ENCODE data around the gene KLRG1.

KLRG1 gene

GRCh38 chr12:9024512-9024911 is 35.2 kb downstream of the KLRG1 start:
- no peaks in the 10 kb centered on the region for H3K27me3 ChIP-seq (ENCODE audit: control insufficient read depth in 1 of 2, insufficient read depth in 2 of 2, low read length in 2 of 2)
- H3K9me3 ChIP-seq (ENCODE audit: control insufficient read depth in 2 of 2, low read length in 2 of 2), result no peaks in the 10 kb centered on the region
- no peak overlapping the region for H3K27ac ChIP-seq (ENCODE audit: low read length)
- H3K4me1 ChIP-seq (ENCODE audit: control insufficient read depth, insufficient read depth, low read length), result no peaks in the 10 kb centered on the region
- no peak overlapping the region for H3K4me3 ChIP-seq (ENCODE audit: low read length in 2 of 2)
- no peaks in the 10 kb centered on the region for H3K36me3 ChIP-seq (ENCODE audit: control insufficient read depth in 2 of 2, insufficient read depth in 2 of 2, low read length in 2 of 2)
- no peak overlapping the region for H3K9ac ChIP-seq (ENCODE audit: low read length in 2 of 2)

- Histone ChIP-seq H3K36me3 (ENCODE audit: control insufficient read depth in 2 of 2, insufficient read depth in 2 of 2, low read length in 2 of 2) (no peaks in the 10 kb centered on the region), H3K9me3 (ENCODE audit: control insufficient read depth in 2 of 2, low read length in 2 of 2) (no peaks in the 10 kb centered on the region), H3K9ac (ENCODE audit: low read length in 2 of 2) (no peak overlapping the region), H3K27ac (ENCODE audit: low read length) (no peak overlapping the region), H3K4me1 (ENCODE audit: control insufficient read depth, insufficient read depth, low read length) (no peaks in the 10 kb centered on the region), H3K4me3 (ENCODE audit: low read length in 2 of 2) (no peak overlapping the region), H3K27me3 (ENCODE audit: control insufficient read depth in 1 of 2, insufficient read depth in 2 of 2, low read length in 2 of 2) (no peaks in the 10 kb centered on the region)
Observed at GRCh38 chr12:9027161-9028059, 38.1 kb downstream of the KLRG1 start.

GRCh38 chr12:9030776-9031175 is 41.4 kb downstream of the KLRG1 start:
- no peaks in the 10 kb centered on the region for H3K9me3 ChIP-seq (ENCODE audit: control insufficient read depth in 2 of 2, low read length in 2 of 2)
- no peaks in the 10 kb centered on the region for H3K36me3 ChIP-seq (ENCODE audit: control insufficient read depth in 2 of 2, insufficient read depth in 2 of 2, low read length in 2 of 2)
- no peak overlapping the region for H3K27ac ChIP-seq (ENCODE audit: low read length)

GRCh38 chr12:9032202-9032964 is 43.0 kb downstream of the KLRG1 start:
- Histone ChIP-seq H3K9me3 (ENCODE audit: control insufficient read depth in 2 of 2, low read length in 2 of 2) (no peaks in the 10 kb centered on the region), H3K4me1 (ENCODE audit: control insufficient read depth, insufficient read depth, low read length) (no peaks in the 10 kb centered on the region), H3K36me3 (ENCODE audit: control insufficient read depth in 2 of 2, insufficient read depth in 2 of 2, low read length in 2 of 2) (no peaks in the 10 kb centered on the region), H3K27ac (ENCODE audit: low read length) (no peak overlapping the region), H3K27me3 (ENCODE audit: control insufficient read depth in 1 of 2, insufficient read depth in 2 of 2, low read length in 2 of 2) (no peaks in the 10 kb centered on the region), H3K9ac (ENCODE audit: low read length in 2 of 2) (no peak overlapping the region), H3K4me3 (ENCODE audit: low read length in 2 of 2) (no peak overlapping the region)

More at GRCh38 chr12:9030776-9031175, 41.4 kb downstream of the KLRG1 start:
- Histone ChIP-seq H3K4me1 (ENCODE audit: control insufficient read depth, insufficient read depth, low read length) (no peaks in the 10 kb centered on the region), H3K9ac (ENCODE audit: low read length in 2 of 2) (no peak overlapping the region), H3K4me3 (ENCODE audit: low read length in 2 of 2) (no peak overlapping the region), H3K27me3 (ENCODE audit: control insufficient read depth in 1 of 2, insufficient read depth in 2 of 2, low read length in 2 of 2) (no peaks in the 10 kb centered on the region)

DNA sequence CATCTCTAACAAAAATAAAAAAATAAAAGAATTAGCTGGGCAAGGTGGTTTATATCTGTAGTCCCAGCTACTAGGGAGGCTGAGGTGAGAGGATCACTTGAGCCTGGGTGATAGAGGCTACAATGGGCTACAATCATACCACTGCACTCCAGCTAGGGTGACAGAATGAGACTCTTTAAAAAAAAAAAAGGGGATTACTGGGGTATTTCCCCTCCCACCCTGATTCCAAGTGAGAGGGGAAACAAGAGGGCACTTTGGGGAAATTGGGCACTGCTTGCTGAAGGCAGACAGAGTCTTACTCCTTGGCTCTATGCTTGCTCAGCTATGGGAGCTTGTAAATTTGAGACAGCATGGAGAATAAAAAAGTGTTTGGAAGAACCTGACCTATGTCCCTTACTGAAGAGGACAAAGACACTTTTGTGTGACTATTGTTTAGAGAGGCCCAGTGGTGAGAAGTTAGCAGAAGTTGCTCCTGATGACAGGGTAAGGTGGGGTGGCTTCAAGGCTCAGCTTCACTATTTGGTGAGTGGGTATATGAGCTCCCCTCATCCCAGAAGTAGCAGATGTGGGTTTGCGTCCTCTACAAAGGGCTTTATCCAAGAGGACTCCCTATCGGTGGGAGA is 44.0 kb downstream of the KLRG1 start:
- no peak overlapping the region for H3K27ac ChIP-seq (ENCODE audit: low read length)
- H3K36me3 ChIP-seq (ENCODE audit: control insufficient read depth in 2 of 2, insufficient read depth in 2 of 2, low read length in 2 of 2), result no peaks in the 10 kb centered on the region
- no peaks in the 10 kb centered on the region for H3K9me3 ChIP-seq (ENCODE audit: control insufficient read depth in 2 of 2, low read length in 2 of 2)
- H3K9ac ChIP-seq (ENCODE audit: low read length in 2 of 2), result no peak overlapping the region
- H3K4me1 ChIP-seq (ENCODE audit: control insufficient read depth, insufficient read depth, low read length), result no peaks in the 10 kb centered on the region
- H3K4me3 ChIP-seq (ENCODE audit: low read length in 2 of 2), result no peak overlapping the region
- no peaks in the 10 kb centered on the region for H3K27me3 ChIP-seq (ENCODE audit: control insufficient read depth in 1 of 2, insufficient read depth in 2 of 2, low read length in 2 of 2)

DNA sequence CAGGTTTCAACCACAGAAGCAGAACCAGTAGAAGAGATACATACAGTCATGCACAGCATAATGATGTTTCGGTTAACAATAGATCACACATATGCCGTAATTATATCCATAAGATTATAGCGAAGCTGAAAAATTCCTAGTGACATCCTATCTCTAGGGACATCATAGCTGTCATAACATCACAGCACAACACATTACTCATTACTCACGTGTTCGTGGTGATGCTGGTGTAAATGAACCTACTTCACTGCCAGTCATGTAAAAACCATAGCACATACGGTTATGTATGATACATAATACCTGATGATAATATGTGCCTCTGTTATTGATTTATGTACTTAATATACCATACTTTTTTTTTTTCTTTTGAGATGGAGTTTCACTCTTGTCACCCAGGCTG is 44.7 kb downstream of the KLRG1 start:
- no peaks in the 10 kb centered on the region for H3K4me1 ChIP-seq (ENCODE audit: control insufficient read depth, insufficient read depth, low read length)
- no peak overlapping the region for H3K9ac ChIP-seq (ENCODE audit: low read length in 2 of 2)
- no peaks in the 10 kb centered on the region for H3K36me3 ChIP-seq (ENCODE audit: control insufficient read depth in 2 of 2, insufficient read depth in 2 of 2, low read length in 2 of 2)
- no peaks in the 10 kb centered on the region for H3K9me3 ChIP-seq (ENCODE audit: control insufficient read depth in 2 of 2, low read length in 2 of 2)
- H3K27me3 ChIP-seq (ENCODE audit: control insufficient read depth in 1 of 2, insufficient read depth in 2 of 2, low read length in 2 of 2), result no peaks in the 10 kb centered on the region
- H3K27ac ChIP-seq (ENCODE audit: low read length), result no peak overlapping the region
- no peak overlapping the region for H3K4me3 ChIP-seq (ENCODE audit: low read length in 2 of 2)

- Histone ChIP-seq H3K27me3 (ENCODE audit: control insufficient read depth in 1 of 2, insufficient read depth in 2 of 2, low read length in 2 of 2) (no peaks in the 10 kb centered on the region), H3K9ac (ENCODE audit: low read length in 2 of 2) (no peak overlapping the region), H3K4me1 (ENCODE audit: control insufficient read depth, insufficient read depth, low read length) (no peaks in the 10 kb centered on the region), H3K36me3 (ENCODE audit: control insufficient read depth in 2 of 2, insufficient read depth in 2 of 2, low read length in 2 of 2) (no peaks in the 10 kb centered on the region), H3K27ac (ENCODE audit: low read length) (no peak overlapping the region), H3K9me3 (ENCODE audit: control insufficient read depth in 2 of 2, low read length in 2 of 2) (no peaks in the 10 kb centered on the region), H3K4me3 (ENCODE audit: low read length in 2 of 2) (no peak overlapping the region)
Observed at GRCh38 chr12:9036227-9036626, 46.9 kb downstream of the KLRG1 start.

DNA sequence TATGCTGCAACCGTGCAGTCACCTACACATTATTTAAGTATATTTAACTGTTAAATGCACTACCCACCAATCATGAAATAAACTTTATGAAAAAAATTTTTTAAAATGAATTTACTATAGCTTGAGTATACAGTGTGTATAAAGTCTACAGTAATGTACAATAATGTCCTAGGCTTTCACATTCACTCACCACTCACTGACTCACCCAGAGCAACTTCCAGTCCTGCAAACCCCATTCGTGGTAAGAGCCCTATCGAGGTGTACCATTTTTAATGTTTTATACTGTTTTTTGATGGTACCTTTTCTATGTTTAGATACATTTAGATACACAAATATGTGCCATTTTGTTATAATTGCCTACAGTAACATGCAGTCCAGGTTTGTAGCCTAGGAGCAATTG is 48.1 kb downstream of the KLRG1 start:
- no peak overlapping the region for H3K27ac ChIP-seq (ENCODE audit: low read length)
- no peak overlapping the region for H3K9ac ChIP-seq (ENCODE audit: low read length in 2 of 2)
- no peaks in the 10 kb centered on the region for H3K36me3 ChIP-seq (ENCODE audit: control insufficient read depth in 2 of 2, insufficient read depth in 2 of 2, low read length in 2 of 2)
- no peaks in the 10 kb centered on the region for H3K9me3 ChIP-seq (ENCODE audit: control insufficient read depth in 2 of 2, low read length in 2 of 2)
- no peaks in the 10 kb centered on the region for H3K27me3 ChIP-seq (ENCODE audit: control insufficient read depth in 1 of 2, insufficient read depth in 2 of 2, low read length in 2 of 2)
- no peak overlapping the region for H3K4me3 ChIP-seq (ENCODE audit: low read length in 2 of 2)
- H3K4me1 ChIP-seq (ENCODE audit: control insufficient read depth, insufficient read depth, low read length), result no peaks in the 10 kb centered on the region

DNA sequence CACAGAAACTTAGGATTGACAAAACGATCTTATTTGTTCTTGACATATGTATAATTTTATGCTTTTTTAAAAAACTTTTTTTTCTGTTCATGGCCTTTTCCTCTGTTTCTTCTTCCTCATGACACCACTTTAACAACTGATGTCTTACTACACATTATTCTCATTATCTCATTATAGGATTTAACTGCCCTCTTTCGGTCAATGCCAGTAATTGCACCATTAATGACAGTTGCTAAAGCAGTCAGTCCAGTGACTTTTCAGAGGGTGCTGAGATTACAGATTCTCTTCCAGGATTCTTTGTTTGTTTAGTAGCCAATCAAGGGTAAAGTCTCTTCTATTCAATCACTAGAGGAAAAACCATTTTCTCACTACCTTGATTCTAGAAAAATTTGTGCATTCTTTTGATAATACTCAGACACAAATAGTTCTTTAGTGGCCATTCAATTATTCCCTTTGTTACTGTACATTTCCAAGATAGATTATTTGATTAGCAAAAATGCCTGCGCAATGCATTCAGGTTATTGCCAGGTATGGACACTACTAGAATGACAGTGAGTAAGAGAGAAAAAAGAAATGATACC is 50.1 kb downstream of the KLRG1 start:
- H3K36me3 ChIP-seq (ENCODE audit: control insufficient read depth in 2 of 2, insufficient read depth in 2 of 2, low read length in 2 of 2), result no peaks in the 10 kb centered on the region
- H3K9ac ChIP-seq (ENCODE audit: low read length in 2 of 2), result no peak overlapping the region
- H3K27me3 ChIP-seq (ENCODE audit: control insufficient read depth in 1 of 2, insufficient read depth in 2 of 2, low read length in 2 of 2), result no peaks in the 10 kb centered on the region
- no peak overlapping the region for H3K27ac ChIP-seq (ENCODE audit: low read length)
- no peak overlapping the region for H3K4me3 ChIP-seq (ENCODE audit: low read length in 2 of 2)
- no peaks in the 10 kb centered on the region for H3K4me1 ChIP-seq (ENCODE audit: control insufficient read depth, insufficient read depth, low read length)
- H3K9me3 ChIP-seq (ENCODE audit: control insufficient read depth in 2 of 2, low read length in 2 of 2), result no peaks in the 10 kb centered on the region

DNA sequence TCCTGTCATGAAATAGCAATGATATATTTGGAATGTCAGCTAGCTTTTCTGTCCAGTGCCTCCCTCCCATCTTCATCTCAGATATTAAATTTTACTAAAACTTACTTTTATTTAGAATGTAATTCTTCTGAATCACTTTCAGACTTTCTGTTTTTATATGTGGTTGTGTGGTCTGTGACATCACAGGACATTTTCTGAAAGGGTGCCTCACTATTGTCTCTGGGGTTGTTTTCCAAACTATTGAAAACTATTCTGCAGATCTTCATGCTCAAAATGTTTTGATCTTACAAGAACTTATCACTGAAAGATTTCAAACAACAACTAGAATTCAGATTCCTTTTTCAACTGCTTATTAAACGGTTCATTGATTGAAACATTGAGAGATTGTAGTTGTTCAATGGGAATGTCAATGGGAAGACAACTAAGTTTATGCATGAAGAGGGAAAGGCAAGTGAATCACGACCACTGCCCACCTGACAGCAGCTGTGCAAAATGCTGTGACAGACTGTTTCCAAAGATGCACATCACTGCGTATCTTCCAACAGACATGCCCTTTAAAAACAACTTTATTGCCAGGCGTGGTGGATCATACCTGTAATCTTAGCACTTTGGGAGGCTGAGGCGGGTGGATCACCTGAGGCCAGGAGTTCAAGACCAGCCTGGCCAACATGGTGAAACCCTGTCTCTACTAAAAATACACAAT is 51.3 kb downstream of the KLRG1 start:
- H3K4me1 ChIP-seq (ENCODE audit: control insufficient read depth, insufficient read depth, low read length), result no peaks in the 10 kb centered on the region
- H3K9me3 ChIP-seq (ENCODE audit: control insufficient read depth in 2 of 2, low read length in 2 of 2), result no peaks in the 10 kb centered on the region
- H3K36me3 ChIP-seq (ENCODE audit: control insufficient read depth in 2 of 2, insufficient read depth in 2 of 2, low read length in 2 of 2), result no peaks in the 10 kb centered on the region
- H3K27ac ChIP-seq (ENCODE audit: low read length), result no peak overlapping the region
- no peak overlapping the region for H3K9ac ChIP-seq (ENCODE audit: low read length in 2 of 2)
- H3K27me3 ChIP-seq (ENCODE audit: control insufficient read depth in 1 of 2, insufficient read depth in 2 of 2, low read length in 2 of 2), result no peaks in the 10 kb centered on the region
- H3K4me3 ChIP-seq (ENCODE audit: low read length in 2 of 2), result no peak overlapping the region

All from stomach smooth muscle (tissue), 2 donors.